HUES48 (cell line): ENCODE data around the gene EXOC3L4.
"Not testable (repeated sequence)": the region's sequence is repeated elsewhere in the genome, so short reads cannot be mapped to it uniquely, and the experiment has no call there.

Source experiments
- H3K27ac ChIP-seq: one replicate; pipeline ENCODE4 v1.7.0; 2013; ENCODE audit warnings: low read depth, low read length, inconsistent platforms
- H3K27me3 ChIP-seq: 2 replicates; pipeline ENCODE4 v1.6.1; 2013; ENCODE audit warnings: mild to moderate bottlenecking, low read length; ENCODE audit not compliant: control insufficient read depth, insufficient read depth
- H3K36me3 ChIP-seq: 2 replicates; pipeline ENCODE4 v1.6.1; 2013; ENCODE audit warnings: low read length; ENCODE audit not compliant: control insufficient read depth, insufficient read depth
- H3K4me1 ChIP-seq: 2 replicates; pipeline ENCODE4 v1.6.1; 2013; ENCODE audit warnings: mild to moderate bottlenecking, low read length; ENCODE audit not compliant: control insufficient read depth, insufficient read depth
- H3K4me3 ChIP-seq: 2 replicates; pipeline ENCODE4 v1.5.1; 2013; ENCODE audit warnings: mild to moderate bottlenecking, low read depth, low read length
- H3K9ac ChIP-seq: 2 replicates; pipeline ENCODE4 v1.6.1; 2013; ENCODE audit warnings: mild to moderate bottlenecking, low read depth, low read length, moderate library complexity
- H3K9me3 ChIP-seq: 2 replicates; pipeline ENCODE4 v1.6.1; 2013; ENCODE audit warnings: low read length; ENCODE audit not compliant: control insufficient read depth, insufficient read depth

Gene EXOC3L4

DNA sequence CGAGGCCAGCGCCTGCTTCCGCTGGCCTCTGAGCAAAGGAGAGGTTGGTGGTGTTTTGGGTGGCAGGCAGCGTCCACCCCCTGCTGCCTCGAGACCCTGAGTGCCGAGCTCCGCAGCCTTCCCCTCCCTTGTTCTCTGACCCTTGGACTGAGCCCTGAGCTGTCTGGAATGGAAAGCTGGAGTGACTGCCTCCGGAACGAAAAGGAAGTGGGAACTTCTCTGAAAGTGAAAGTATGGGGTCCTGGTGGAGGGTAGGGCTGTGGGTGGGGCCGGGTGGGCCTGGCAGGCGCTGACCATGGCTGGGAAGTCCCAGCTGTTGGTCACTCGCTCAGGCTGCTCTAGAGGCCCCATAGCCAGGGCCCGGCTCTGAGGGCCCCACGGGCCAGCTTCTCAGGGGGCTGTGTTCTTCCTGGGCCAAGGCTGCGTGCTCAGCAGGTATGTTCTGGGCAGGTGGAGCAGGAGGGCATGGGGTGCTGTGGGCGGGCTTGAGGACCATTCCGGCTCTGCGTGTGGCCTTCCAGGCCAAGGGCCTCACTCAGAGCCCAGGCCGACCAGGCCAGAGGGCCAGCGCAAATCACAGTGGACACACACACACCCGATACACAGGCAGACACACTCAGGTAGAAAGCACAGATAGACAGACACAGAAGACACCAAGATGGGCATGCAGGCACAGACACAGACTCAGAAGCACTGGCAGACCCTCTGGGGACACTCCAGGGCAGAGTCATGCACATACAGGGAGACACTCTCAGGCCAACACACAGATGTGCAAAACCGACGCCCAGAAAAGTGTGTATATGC, at the start of gene EXOC3L4:
EXOC3L4 (plus strand) TSS at position 320 of the 804 bp plus-strand sequence. CDS start 5,495 bp downstream, outside the sequence.
- H3K9ac ChIP-seq = no peak within 1 kb of the TSS

DNA sequence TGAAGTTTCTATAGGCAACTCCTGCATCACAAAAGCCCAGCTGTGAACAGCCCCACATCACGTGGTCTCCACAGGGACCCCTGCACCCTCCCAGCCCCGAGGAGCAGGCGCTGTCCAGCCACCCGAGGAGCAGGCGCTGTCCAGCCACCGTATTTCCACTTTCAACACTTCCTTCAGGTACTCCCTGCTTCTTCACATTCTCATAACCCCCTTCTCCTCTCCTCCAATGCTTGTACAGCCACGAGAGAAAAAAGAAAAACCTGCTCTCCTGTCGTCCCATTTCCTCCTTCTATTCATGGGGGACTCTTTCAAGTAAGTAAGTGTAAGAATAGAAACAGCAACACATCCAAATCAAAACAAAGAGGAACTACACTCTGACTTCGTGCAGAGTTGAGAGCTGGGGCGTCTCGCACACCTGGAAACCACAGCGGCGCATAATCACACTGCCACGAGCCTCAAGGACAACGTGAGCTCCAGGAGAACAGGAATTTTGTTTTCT, 49.1 kb upstream of the EXOC3L4 start:
- Histone ChIP-seq H3K27me3 (no peaks in the 10 kb centered on the region), H3K4me3 (no peak overlapping the region), H3K9me3 (no peaks in the 10 kb centered on the region), H3K9ac (no peak overlapping the region), H3K27ac (no peak overlapping the region), H3K36me3 (peaks cover 5% of the 10 kb centered on the region), H3K4me1 (peaks cover 7% of the 10 kb centered on the region; the same call in 1 of the 2 replicates)

More for the DNA sequence above, at the start of gene EXOC3L4:
- H3K27ac ChIP-seq = no peak within 1 kb of the TSS
- peaks cover 9% of the 10 kb centered on the region; the same call in 1 of the 2 replicates for H3K4me1 ChIP-seq
- no peaks in the 10 kb centered on the region for H3K9me3 ChIP-seq
- no peaks in the 10 kb centered on the region for H3K36me3 ChIP-seq
- H3K4me3 ChIP-seq = no peak within 1 kb of the TSS
- peaks cover 11% of the 10 kb centered on the region; the same call in 1 of the 2 replicates for H3K27me3 ChIP-seq

DNA sequence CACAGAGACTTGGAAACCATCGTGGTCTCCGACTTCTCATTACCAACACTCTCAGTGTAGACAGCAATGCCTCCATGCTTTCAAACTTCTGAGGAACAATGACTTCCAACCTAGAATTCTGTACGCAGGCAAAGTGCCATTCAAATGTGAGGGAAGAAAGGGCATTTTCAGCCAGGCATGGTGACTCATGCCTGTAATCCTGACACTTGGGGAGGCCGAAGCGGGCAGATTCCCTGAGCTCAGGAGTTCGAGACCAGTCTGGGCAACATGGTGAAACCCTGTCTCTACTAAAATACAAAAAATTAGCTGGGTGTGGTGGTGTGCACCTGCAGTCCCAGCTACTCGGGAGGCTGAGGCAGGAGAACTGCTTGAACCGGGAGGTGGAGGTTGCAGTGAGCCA, 47.1 kb upstream of the EXOC3L4 start:
- H3K9ac ChIP-seq, H3K9me3 ChIP-seq, H3K36me3 ChIP-seq, H3K4me1 ChIP-seq, H3K4me3 ChIP-seq, H3K27me3 ChIP-seq, H3K27ac ChIP-seq: not testable (repeated sequence)

DNA sequence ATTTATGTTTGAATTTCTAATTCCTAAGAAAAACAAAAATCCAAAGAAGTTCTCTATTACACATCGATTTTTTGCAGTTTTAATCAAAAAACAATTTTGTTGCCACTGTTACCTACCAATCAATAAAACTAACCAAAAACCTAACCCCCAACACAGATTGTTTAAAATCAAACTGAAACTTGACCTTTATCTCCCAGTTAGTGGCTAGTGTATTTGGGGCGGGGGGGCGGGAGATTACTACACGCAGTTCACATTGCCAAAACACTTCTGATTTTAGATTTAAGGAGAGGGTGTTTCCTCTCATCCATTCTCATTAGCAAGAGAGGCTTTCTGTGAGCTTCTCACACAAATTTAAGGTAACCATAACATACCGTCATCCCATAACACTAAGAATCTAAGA, 43.6 kb upstream of the EXOC3L4 start:
- Histone ChIP-seq H3K36me3 (no peaks in the 10 kb centered on the region), H3K4me1 (peaks cover 10% of the 10 kb centered on the region; the same call in 1 of the 2 replicates), H3K27me3 (no peaks in the 10 kb centered on the region), H3K9ac (no peak overlapping the region), H3K27ac (no peak overlapping the region), H3K4me3 (no peak overlapping the region), H3K9me3 (no peaks in the 10 kb centered on the region)

DNA sequence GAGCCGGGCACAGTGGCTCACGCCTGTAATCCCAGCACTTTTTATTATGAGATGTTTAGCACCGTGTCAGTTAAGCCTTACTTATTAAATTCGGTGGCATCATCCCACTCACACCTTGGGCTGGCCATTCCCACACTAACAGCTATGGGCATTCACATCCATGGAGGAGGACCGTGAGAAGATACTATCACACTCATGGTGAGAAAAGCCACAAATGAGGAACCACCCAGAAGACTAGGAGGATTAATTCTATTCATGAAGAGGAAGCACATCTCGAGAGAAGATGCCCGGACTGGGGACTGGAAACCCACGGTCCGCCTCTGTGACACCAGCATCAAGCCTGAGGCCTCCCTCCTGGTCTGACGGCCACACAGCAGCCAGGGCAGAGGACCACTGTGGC, 42.1 kb upstream of the EXOC3L4 start:
- no peaks in the 10 kb centered on the region for H3K9me3 ChIP-seq
- H3K4me1 ChIP-seq = 0 out of 2 replicates have a peak, but pooled peaks cover 7% of the 10 kb centered on the region
- no peak overlapping the region for H3K27ac ChIP-seq
- no peak overlapping the region for H3K4me3 ChIP-seq
- H3K27me3 ChIP-seq = no peaks in the 10 kb centered on the region
- no peak overlapping the region for H3K9ac ChIP-seq
- H3K36me3 ChIP-seq = no peaks in the 10 kb centered on the region

DNA sequence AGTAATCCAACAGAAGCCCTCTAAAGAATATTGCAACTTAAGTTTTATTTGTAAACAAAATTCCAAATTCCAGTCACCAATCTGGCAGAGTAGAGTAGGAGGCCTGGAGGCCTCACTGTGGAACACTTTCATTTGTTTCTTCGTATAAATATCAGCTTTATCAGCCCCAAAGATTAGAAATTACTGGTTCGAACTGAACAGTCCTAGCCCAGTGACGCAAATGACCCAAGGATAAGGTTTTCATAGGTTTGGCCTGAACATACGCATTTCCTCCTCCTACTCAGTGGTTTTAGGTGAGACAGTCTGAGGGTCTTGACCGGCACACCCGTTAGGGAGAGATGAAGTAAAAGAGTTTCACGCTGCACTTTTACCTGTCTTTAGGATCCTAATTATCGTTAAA, 38.8 kb upstream of the EXOC3L4 start:
- Histone ChIP-seq H3K27ac (peak overlapping the region; percentile 41), H3K36me3 (no peaks in the 10 kb centered on the region), H3K27me3 (no peaks in the 10 kb centered on the region), H3K4me3 (peak overlapping the region; percentile 80), H3K4me1 (0 out of 2 replicates have a peak, but pooled peaks cover 7% of the 10 kb centered on the region), H3K9me3 (no peaks in the 10 kb centered on the region), H3K9ac (no peak overlapping the region)

DNA sequence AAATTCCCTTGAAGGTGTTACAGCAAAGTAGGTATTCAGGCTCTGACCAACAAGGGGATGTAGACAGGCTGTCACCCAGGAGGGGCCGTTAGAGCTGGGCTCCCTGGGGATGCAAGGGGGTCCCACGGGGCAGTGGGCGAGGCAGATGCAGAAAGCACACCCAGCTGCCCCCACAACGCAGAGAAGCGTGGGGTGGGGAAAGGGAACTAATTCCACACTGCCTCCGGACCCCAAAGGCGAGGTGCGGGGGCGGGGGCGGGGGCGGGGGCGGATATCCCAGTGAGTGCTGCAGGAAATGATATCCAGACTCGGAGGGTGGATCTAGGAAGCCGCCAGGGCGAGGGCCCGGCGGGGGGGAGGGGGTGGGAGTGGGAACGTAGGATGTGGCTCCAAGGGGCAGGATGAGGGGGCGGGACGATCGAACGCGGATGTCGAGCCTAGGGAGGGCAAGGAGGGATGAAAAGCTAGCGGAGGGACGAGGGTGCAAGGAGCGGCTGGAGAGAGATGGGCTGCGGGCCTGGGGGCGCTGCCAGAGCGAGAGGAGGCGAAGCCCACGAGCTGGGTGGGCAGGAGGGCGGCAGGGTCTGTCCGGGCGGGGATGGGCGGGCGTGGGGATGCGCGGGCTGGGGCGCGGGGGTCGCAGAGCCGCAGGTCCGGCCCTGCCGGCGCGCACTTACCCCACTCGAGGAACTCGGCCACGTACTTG, 38.0 kb upstream of the EXOC3L4 start:
- H3K9ac ChIP-seq = peak overlapping the region; percentile 56; the same call in 1 of the 2 replicates

DNA sequence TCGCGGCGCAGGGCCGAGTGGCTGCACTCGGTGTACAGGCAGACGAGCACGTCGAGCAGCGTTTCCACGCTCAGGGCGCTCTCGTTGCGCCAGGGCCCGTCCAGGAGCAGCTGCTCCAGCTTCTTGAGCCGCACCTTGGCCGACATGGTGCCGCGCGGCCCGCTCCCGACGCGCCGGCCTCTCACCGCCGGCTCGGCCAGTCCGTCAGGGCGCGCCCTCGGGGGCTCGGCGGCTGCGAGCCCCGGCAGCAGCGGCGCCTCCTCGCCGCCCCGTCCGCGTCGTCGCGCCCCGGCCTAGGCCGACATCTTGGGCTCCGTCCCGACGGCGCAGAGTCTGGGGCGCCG, 37.5 kb upstream of the EXOC3L4 start:
- Histone ChIP-seq H3K4me1 (0 out of 2 replicates have a peak, but pooled peaks cover 7% of the 10 kb centered on the region), H3K27ac (peak overlapping the region; percentile 64), H3K9me3 (no peaks in the 10 kb centered on the region), H3K36me3 (no peaks in the 10 kb centered on the region), H3K27me3 (no peaks in the 10 kb centered on the region), H3K4me3 (peak overlapping the region; percentile 80), H3K9ac (peak overlapping the region; percentile 56; the same call in 1 of the 2 replicates)

More for the DNA sequence above, 38.0 kb upstream of the EXOC3L4 start:
- Histone ChIP-seq H3K9me3 (no peaks in the 10 kb centered on the region), H3K27ac (peak overlapping the region; percentile 64), H3K27me3 (no peaks in the 10 kb centered on the region), H3K4me3 (peak overlapping the region; percentile 80), H3K4me1 (0 out of 2 replicates have a peak, but pooled peaks cover 7% of the 10 kb centered on the region), H3K36me3 (no peaks in the 10 kb centered on the region)

DNA sequence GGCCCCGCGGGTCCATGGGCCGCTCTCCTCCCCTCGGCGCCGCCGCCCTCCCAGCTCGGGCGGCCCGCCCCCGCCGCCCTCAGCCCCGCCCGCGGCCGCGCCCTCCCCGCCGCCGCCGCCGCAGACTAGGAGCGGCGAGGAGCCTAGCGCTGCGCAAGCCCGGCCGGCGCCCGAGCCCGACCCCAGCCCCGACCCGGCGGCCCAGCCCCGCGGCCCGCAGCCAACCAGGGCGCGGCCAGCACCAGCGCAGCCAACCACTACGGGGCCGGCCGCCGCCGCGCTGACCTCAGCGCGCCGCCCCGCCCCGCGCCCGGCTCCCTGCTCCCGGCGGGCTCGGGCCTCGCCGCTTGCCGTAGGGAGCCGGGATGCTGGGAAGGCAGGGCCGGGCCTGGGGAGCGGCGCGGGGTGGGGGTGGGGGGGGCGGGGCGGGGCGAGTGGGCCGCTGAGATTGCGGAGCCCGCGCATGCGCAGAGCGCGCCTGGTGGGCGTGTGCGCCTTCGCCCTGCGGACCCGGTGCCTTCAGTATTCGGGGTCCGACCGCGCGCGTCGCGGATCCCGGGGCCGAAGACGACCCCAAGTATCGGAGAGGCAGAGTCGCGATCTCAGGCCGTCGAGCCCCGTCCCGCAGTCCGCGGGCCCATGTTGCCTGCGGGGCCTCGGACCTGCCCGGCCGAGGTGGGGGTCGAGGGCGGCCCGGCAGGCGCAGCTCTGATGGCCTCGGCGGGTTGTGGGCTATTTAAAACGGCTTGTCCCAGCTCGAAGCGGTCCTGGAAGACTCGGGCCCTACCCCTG, 37.0 kb upstream of the EXOC3L4 start, which contains the start of gene CDC42BPB:
CDC42BPB (minus strand) TSS at position 178 of the 792 bp plus-strand sequence. CDS start 376 bp downstream, outside the sequence.
- H3K27me3 ChIP-seq = no peaks in the 10 kb centered on the region
- H3K36me3 ChIP-seq = no peaks in the 10 kb centered on the region
- H3K9ac ChIP-seq = peak within 1 kb of the TSS; percentile 56; the same call in 1 of the 2 replicates
- 0 out of 2 replicates have a peak, but pooled peaks cover 7% of the 10 kb centered on the region for H3K4me1 ChIP-seq
- no peaks in the 10 kb centered on the region for H3K9me3 ChIP-seq
- H3K4me3 ChIP-seq = peak within 1 kb of the TSS; percentile 88
- H3K27ac ChIP-seq = peak within 1 kb of the TSS; percentile 64
